ENCODE measurements around the gene CYS1. TPM values are rescaled to one million over a fixed set of nuclear protein-coding genes. Genes with fewer than 3 reads are reported as not detected.

Gene CYS1
- total RNA-seq, 2 donors from 2014 or later: 0.29 to 0.44 TPM

DNA sequence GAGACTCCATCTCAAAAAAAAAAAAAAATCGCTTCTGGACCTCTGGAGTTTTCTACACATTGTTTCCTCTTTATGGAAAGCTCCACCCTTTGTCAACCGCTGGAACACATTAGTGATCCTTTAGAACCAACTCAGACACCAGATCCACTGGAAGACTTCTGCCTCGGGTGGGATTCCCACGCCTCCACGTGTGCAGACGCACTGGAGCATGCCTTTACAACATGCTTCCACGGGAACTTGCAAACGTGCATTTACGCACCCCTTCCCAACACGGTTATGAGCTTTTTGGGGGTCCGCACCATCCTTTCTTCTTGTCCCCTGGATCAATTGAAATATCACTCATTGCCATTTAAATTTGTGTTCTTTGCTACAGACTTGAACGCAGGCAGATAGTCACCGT lies 5.1 kb downstream of the CYS1 start:
- Mint-ChIP-seq H3K9me3 (no peaks in the 10 kb centered on the region), H3K4me1 (peaks cover 8% of the 10 kb centered on the region), H3K36me3 (ENCODE audit: low read depth) (no peaks in the 10 kb centered on the region), H3K27ac (no peak overlapping the region), H3K4me3 (no peak overlapping the region), H3K27me3 (ENCODE audit: insufficient read depth) (peaks cover 47% of the 10 kb centered on the region)
- no peak overlapping the region for H3K9ac ChIP-seq (ENCODE audit: extremely low read depth, low read length, poor library complexity, severe bottlenecking)
- TF ChIP-seq, protein P1, sequence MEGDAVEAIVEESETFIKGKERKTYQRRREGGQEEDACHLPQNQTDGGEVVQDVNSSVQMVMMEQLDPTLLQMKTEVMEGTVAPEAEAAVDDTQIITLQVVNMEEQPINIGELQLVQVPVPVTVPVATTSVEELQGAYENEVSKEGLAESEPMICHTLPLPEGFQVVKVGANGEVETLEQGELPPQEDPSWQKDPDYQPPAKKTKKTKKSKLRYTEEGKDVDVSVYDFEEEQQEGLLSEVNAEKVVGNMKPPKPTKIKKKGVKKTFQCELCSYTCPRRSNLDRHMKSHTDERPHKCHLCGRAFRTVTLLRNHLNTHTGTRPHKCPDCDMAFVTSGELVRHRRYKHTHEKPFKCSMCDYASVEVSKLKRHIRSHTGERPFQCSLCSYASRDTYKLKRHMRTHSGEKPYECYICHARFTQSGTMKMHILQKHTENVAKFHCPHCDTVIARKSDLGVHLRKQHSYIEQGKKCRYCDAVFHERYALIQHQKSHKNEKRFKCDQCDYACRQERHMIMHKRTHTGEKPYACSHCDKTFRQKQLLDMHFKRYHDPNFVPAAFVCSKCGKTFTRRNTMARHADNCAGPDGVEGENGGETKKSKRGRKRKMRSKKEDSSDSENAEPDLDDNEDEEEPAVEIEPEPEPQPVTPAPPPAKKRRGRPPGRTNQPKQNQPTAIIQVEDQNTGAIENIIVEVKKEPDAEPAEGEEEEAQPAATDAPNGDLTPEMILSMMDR (conservative IDR thresholded peaks at IDR 0.05): no peak
- peaks cover 54% of the 10 kb centered on the region for H3K27me3 ChIP-seq (ENCODE audit: control insufficient read depth, insufficient read depth, low read length, poor library complexity, severe bottlenecking)
- no peak overlapping the region for H3K27ac ChIP-seq (ENCODE audit: low read depth, low read length)
- H3K9me3 ChIP-seq (ENCODE audit: control insufficient read depth, low read length): no peaks in the 10 kb centered on the region
- 82 to 83% methylated on average over 13 of the region's 13 CpGs for WGBS, 2 experiments (ENCODE audit: insufficient coverage in 1 of 2, insufficient read length in 1 of 2)
- no peaks in the 10 kb centered on the region for H3K4me1 ChIP-seq (ENCODE audit: control insufficient read depth, insufficient read depth, low read length)
- no peak overlapping the region for H3K4me3 ChIP-seq (ENCODE audit: low read length)
- H3K36me3 ChIP-seq (ENCODE audit: control insufficient read depth, insufficient read depth, low read length): no peaks in the 10 kb centered on the region
- DNase-seq: no peak

DNA sequence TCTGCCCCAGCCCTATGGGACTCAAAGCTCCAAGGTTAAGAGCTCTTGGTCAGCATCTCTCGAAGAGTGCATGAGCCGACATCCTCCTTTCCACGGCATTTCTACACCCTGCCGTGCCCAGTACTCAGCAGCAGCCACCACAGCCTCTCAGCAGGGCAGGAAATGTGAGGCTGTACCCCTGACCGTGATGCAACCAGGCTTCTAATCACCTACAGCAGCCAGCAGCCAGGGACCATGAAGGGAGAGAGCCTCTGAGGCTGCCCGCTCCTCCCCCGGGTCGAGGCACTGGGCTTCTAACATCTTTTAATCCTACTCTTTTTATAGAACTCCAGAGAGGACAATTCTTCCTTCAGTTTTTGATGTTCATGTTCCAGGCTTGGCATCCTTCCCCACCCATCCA lies 6.5 kb downstream of the CYS1 start:
- no peak overlapping the region for H3K9ac ChIP-seq (ENCODE audit: extremely low read depth, low read length, poor library complexity, severe bottlenecking)
- peaks cover 6% of the 10 kb centered on the region for H3K4me1 Mint-ChIP-seq
- peaks cover 41% of the 10 kb centered on the region for H3K27me3 Mint-ChIP-seq (ENCODE audit: insufficient read depth)
- no peak overlapping the region for H3K4me3 Mint-ChIP-seq
- TF ChIP-seq, protein P1 (conservative IDR thresholded peaks at IDR 0.05): no peak
- no peaks in the 10 kb centered on the region for H3K36me3 ChIP-seq (ENCODE audit: control insufficient read depth, insufficient read depth, low read length)
- no peaks in the 10 kb centered on the region for H3K9me3 Mint-ChIP-seq
- DNase-seq: no peak
- H3K4me3 ChIP-seq (ENCODE audit: low read length): no peak overlapping the region
- H3K9me3 ChIP-seq (ENCODE audit: control insufficient read depth, low read length): no peaks in the 10 kb centered on the region
- WGBS, 2 experiments (ENCODE audit: insufficient coverage in 1 of 2, insufficient read length in 1 of 2): 68 to 85% methylated on average over 5 to 8 of the region's 8 CpGs
- no peaks in the 10 kb centered on the region for H3K36me3 Mint-ChIP-seq (ENCODE audit: low read depth)
- peaks cover 43% of the 10 kb centered on the region for H3K27me3 ChIP-seq (ENCODE audit: control insufficient read depth, insufficient read depth, low read length, poor library complexity, severe bottlenecking)
- H3K27ac Mint-ChIP-seq: no peak overlapping the region
- no peaks in the 10 kb centered on the region for H3K4me1 ChIP-seq (ENCODE audit: control insufficient read depth, insufficient read depth, low read length)
- H3K27ac ChIP-seq (ENCODE audit: low read depth, low read length): no peak overlapping the region

DNA sequence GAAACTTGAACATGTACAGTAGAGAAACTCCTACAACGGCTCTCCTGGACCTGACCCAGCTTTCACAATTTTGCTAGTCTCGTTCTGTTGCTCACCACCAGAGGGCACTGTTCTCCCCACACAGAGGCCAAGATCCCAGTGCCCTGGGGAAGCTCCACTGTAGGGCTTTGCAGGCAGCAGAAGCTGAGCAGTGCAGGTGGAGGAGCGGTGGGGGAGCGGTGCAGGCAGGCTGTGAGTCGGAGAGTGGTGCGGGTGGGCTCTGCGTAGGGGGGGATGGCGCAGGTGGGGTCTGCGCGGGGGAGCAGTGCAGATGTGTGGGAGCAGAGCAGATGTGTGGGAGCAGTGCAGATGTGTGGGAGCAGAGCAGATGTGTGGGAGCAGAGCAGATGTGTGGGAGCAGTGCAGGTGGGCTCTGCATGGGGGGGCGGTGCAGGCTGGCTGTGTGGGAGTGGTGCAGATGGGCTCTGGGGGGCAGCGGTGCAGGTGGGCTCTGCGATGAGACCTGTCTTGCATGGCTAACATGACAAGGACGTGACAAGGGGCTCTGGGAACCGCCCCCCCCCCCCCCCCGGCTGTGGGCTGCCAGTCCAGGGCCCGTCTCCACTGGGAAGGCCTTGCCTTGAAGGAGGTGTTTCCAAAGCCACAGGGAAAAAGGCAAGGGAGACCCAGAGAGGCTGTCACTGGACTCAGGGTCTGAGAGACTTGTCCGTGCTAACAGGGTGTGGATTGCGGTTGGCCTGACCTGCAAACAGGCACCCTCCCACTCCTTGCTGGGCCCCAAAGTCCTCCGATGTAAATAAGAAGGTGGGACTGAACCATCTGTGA lies 7.3 kb downstream of the CYS1 start:
- Histone ChIP-seq H3K27me3 (ENCODE audit: control insufficient read depth, insufficient read depth, low read length, poor library complexity, severe bottlenecking) (peaks cover 35% of the 10 kb centered on the region), H3K4me1 (ENCODE audit: control insufficient read depth, insufficient read depth, low read length) (no peaks in the 10 kb centered on the region), H3K4me3 (ENCODE audit: low read length) (no peak overlapping the region), H3K9me3 (ENCODE audit: control insufficient read depth, low read length) (peaks cover 6% of the 10 kb centered on the region), H3K36me3 (ENCODE audit: control insufficient read depth, insufficient read depth, low read length) (no peaks in the 10 kb centered on the region), H3K9ac (ENCODE audit: extremely low read depth, low read length, poor library complexity, severe bottlenecking) (no peak overlapping the region), H3K27ac (ENCODE audit: low read depth, low read length) (no peak overlapping the region)
- WGBS, 2 experiments (ENCODE audit: insufficient coverage in 1 of 2, insufficient read length in 1 of 2): 45 to 85% methylated on average over 6 to 20 of the region's 20 CpGs
- H3K27me3 Mint-ChIP-seq (ENCODE audit: insufficient read depth): peaks cover 32% of the 10 kb centered on the region
- peaks cover 5% of the 10 kb centered on the region for H3K9me3 Mint-ChIP-seq
- H3K36me3 Mint-ChIP-seq (ENCODE audit: low read depth): no peaks in the 10 kb centered on the region
- no peak overlapping the region for H3K4me3 Mint-ChIP-seq
- peak; percentile 94 for DNase-seq
- TF ChIP-seq, protein P1 (conservative IDR thresholded peaks at IDR 0.05): peak; percentile 90
- H3K27ac Mint-ChIP-seq: no peak overlapping the region
- H3K4me1 Mint-ChIP-seq: peaks cover 6% of the 10 kb centered on the region

Data from endodermal cell (in vitro differentiated cells).